Retinal pigment epithelial cell (primary cell): Measurements from ENCODE around the gene GSTM2.

Experiments
- DNase-seq: peaks from one replicate; pipeline ENCODE4 v3.0.0-alpha.2; 2010; ENCODE audit warnings: low read depth
- H3K4me3 ChIP-seq: 2 replicates; pipeline ENCODE4 v1.5.1; 2011; ENCODE audit warnings: mild to moderate bottlenecking, low read length, control low read depth, moderate library complexity
- TF ChIP-seq, protein P1 (sequence below): conservative IDR thresholded peaks from 2 replicates; pipeline ENCODE4 v1.5.1; 2011; ENCODE audit warnings: low read depth, low read length, control low read depth, inconsistent platforms

The GSTM2 gene

DNA sequence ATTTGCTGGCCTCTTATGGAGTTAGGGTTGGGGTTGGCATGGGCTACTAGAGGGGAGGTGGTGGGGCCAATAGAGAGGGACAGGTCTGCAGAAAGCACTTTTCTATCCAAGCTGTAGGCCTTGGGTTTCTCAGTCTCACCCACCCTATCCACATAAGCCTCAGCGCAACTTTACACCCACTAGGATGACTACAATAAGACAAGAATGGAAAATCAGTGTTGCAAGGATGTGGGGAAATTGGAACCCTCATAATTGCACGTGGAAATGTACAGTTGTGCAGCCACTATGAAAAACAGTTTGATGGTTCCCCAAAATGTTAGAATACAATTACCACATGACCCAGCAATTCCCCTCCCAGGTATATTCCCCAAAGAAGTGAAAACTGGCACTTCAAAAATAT lies 26.0 kb upstream of the GSTM2 start:
- DNase-seq: no peak
- TF ChIP-seq, protein P1, sequence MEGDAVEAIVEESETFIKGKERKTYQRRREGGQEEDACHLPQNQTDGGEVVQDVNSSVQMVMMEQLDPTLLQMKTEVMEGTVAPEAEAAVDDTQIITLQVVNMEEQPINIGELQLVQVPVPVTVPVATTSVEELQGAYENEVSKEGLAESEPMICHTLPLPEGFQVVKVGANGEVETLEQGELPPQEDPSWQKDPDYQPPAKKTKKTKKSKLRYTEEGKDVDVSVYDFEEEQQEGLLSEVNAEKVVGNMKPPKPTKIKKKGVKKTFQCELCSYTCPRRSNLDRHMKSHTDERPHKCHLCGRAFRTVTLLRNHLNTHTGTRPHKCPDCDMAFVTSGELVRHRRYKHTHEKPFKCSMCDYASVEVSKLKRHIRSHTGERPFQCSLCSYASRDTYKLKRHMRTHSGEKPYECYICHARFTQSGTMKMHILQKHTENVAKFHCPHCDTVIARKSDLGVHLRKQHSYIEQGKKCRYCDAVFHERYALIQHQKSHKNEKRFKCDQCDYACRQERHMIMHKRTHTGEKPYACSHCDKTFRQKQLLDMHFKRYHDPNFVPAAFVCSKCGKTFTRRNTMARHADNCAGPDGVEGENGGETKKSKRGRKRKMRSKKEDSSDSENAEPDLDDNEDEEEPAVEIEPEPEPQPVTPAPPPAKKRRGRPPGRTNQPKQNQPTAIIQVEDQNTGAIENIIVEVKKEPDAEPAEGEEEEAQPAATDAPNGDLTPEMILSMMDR: no peak
- no peak overlapping the region for H3K4me3 ChIP-seq

DNA sequence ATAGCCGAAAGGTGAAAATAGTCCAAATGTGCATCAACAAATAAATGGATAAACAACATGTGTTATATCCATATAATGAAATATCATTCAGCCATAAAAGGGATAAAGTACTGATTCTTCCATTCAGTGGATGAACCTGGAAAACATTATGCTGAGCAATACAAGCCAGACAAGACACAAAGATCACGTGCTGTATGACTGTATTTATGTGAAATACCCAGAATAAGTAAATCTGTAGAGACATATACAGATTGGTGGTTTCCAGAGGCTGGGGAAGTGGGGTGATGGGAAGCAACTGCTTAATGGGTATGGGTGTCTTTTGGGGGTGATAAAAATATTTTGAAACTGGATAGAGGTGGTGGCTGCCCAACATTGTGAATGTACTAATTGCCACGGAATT lies 25.2 kb upstream of the GSTM2 start:
- no peak for DNase-seq
- TF ChIP-seq, protein P1: no peak

DNA sequence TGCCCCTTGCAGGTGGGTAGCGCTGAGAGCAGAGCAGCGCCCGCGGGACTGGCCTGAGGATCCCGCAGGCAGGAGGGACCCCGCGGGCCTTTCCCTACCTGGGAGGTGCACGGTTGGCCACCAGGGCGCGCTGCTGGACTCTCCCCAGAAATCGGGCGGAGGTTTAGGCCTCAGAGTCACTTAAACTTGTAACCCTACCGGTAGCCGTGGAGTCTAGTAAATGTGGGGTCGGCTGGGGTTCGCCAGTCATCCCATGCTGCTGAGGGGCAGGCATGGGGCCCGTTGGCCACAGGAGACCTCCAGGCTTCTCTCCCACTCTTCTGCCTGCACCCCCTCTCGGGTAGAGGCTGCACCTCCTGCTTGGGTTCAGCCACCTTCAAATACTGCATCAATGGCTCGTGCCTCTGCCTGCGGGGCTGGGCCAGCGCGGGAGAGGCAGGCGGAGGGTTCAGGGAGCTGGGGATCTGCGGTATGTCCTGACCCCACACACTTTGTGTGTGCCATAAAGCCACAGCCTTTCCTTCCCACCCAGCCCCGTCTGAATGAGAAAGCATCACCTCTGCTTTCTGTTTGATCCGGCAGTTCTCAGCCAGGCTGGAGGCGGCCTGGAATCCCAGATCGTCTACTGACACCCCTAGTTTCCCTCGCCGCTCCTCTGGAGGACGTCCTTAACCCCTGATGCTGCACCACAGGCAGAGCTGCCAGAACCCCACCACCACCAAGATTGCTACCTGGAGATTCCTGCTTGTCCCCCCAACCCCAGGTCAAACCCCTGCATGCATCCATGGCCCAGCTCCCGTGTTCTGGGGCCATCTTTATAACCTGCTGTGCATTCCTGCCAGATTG lies 24.2 kb upstream of the GSTM2 start:
- TF ChIP-seq, protein P1: peak; percentile 90
- no peak for DNase-seq
- no peak overlapping the region for H3K4me3 ChIP-seq

More for the DNA sequence above, 25.2 kb upstream of the GSTM2 start:
- H3K4me3 ChIP-seq: no peak overlapping the region

DNA sequence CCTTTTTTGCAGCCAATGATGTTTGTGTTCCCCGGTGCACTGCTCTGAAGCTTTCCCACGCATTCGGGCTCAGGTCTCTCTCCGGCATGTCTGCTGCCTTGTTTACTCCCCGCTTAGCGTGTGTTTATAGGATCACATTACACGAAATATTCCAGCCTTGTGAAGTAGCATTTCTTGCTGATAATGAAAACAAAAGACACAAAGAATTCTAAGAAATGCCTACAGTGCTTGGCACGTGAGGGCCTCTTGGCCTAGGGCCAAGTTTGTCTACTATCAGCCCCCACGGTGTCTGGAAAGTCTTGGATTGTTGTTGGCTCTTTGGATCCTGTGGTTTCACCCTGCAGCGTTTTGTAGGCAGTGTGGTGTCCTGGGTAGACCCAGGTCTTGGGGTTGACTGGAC lies 23.2 kb upstream of the GSTM2 start:
- DNase-seq: no peak
- TF ChIP-seq, protein P1: no peak
- no peak overlapping the region for H3K4me3 ChIP-seq

DNA sequence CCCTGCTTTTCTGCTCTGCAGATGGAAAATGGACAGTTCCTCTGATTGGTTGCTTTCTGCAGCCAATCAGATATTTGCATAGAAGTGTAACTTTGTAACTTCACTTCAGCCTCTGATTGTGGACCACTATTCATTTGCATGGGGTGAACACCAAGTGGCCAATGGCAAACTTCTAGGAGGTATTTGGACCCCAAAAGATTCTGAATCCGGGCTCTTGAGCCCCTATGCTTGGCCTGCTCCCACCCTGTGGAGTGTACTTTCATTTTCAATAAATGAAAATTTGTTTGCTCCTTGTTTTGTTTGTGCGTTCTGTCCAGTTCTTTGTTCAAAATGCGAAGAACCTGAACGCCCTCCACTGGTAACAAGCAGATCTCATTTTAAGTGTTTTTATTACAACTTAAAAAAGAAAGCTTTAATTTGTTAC lies 18.4 kb upstream of the GSTM2 start:
- no peak overlapping the region for H3K4me3 ChIP-seq
- TF ChIP-seq, protein P1: peak; percentile 7
- DNase-seq: no peak

DNA sequence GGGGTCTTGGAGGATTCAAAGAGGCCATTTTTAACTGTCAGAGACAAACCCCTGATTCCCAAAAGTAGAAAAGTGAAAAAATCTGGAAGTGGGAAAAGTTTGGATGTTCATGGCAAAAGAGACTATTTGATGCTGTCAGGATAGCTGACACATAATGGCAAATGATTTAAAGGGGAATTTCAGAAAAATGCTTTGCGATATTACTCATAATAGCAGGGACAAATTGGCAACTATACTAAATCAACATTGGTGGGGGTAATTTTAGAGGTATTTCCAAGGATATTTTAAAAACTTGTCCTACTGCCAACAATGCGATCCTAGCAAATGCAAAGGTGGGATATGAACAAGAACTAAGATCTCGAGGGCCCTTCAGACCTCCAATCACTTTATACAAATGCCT lies 17.2 kb upstream of the GSTM2 start:
- TF ChIP-seq, protein P1: no peak
- no peak for DNase-seq
- no peak overlapping the region for H3K4me3 ChIP-seq

DNA sequence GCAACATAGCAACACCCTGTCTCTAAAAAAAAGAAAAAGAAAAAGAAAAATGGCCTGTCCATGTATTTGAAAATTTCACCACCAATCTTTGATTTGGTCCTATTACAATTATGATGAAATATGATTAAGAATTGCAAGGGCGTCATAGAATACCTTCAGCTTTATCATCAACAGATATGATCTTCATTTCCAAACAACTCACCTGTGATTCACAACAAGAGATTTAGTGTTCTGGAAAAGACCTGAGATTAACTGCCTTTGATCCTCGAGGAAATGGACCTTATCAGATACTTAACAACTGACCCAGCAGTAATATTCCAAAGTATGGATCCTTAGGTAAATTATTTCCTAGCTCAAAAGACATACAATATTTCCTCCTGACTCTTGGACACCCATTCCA lies 15.5 kb upstream of the GSTM2 start:
- H3K4me3 ChIP-seq: no peak overlapping the region
- TF ChIP-seq, protein P1: no peak
- no peak for DNase-seq
